Mesenchymal stem cell (in vitro differentiated cells and primary cell): ENCODE measurements around the gene ZCCHC18.
A peak's percentile ranks its signal among the peaks of the same experiment; 100 is the strongest.

ENCODE experiments used
- DNase-seq: peaks from one replicate; pipeline ENCODE4 v3.0.0-alpha.2; 2013
- H2AFZ ChIP-seq: one replicate; pipeline ENCODE4 v1.6.1; 2013; ENCODE audit warnings: low read depth, mild to moderate bottlenecking, control low read depth, inconsistent platforms, low read length, moderate library complexity
- H2AK5ac ChIP-seq: 2 replicates; pipeline ENCODE4 v1.6.1; 2013; ENCODE audit warnings: low read length, moderate library complexity, mild to moderate bottlenecking, inconsistent platforms; ENCODE audit not compliant: severe bottlenecking
- H2BK120ac ChIP-seq: one replicate; pipeline ENCODE4 v1.6.1; 2013; ENCODE audit warnings: low read depth, mild to moderate bottlenecking, inconsistent platforms, low read length, moderate library complexity
- H2BK12ac ChIP-seq, 2 experiments: one replicate each; pipeline ENCODE4 v1.6.1; 2013; ENCODE audit warnings: inconsistent platforms in 2 of 2, low read length in 2 of 2, mild to moderate bottlenecking in 2 of 2, moderate library complexity in 2 of 2, control low read depth in 1 of 2
- H2BK15ac ChIP-seq: one replicate; pipeline ENCODE4 v1.6.1; 2013; ENCODE audit warnings: mild to moderate bottlenecking, low read depth, inconsistent platforms; ENCODE audit not compliant: poor library complexity, severe bottlenecking
- H2BK5ac ChIP-seq: 2 replicates; pipeline ENCODE4 v1.6.1; 2013; ENCODE audit warnings: low read depth, mild to moderate bottlenecking, low read length, control low read depth, inconsistent platforms; ENCODE audit not compliant: poor library complexity, severe bottlenecking
- H3K14ac ChIP-seq, 2 experiments: one replicate each; pipeline ENCODE4 v1.6.1; 2013; ENCODE audit warnings: inconsistent platforms in 2 of 2, low read length in 2 of 2, control low read depth in 1 of 2, mild to moderate bottlenecking in 1 of 2, moderate library complexity in 1 of 2
- H3K18ac ChIP-seq, 2 experiments: one replicate each; pipeline ENCODE4 v1.6.1; 2013; ENCODE audit warnings: inconsistent platforms in 2 of 2, low read length in 2 of 2, control low read depth in 1 of 2, low read depth in 1 of 2, mild to moderate bottlenecking in 1 of 2
- H3K23ac ChIP-seq, 2 experiments: one replicate each; pipeline ENCODE4 v1.6.1; 2013; ENCODE audit warnings: inconsistent platforms in 2 of 2, low read length in 2 of 2, mild to moderate bottlenecking in 2 of 2, moderate library complexity in 2 of 2, control low read depth in 1 of 2
- H3K27ac ChIP-seq: 2 replicates; pipeline ENCODE4 v1.5.1; 2013; ENCODE audit warnings: mild to moderate bottlenecking, moderate library complexity, low read length, control low read depth, inconsistent platforms; ENCODE audit not compliant: poor library complexity, severe bottlenecking
- H3K27me3 ChIP-seq, 2 experiments: 2 replicates each; pipeline versions ENCODE4 v1.6.1 to v1.7.0; 2013; ENCODE audit warnings: low read length in 2 of 2, mild to moderate bottlenecking in 2 of 2, moderate library complexity in 2 of 2, control low read depth in 1 of 2, inconsistent platforms in 1 of 2; ENCODE audit not compliant: control insufficient read depth in 1 of 2, insufficient read depth in 1 of 2
- H3K36me3 ChIP-seq, 2 experiments: 2 replicates each; pipeline versions ENCODE4 v1.6.1 to v1.7.0; 2013; ENCODE audit warnings: low read length in 2 of 2, control low read depth in 1 of 2, inconsistent platforms in 1 of 2, low read depth in 1 of 2, mild to moderate bottlenecking in 1 of 2; ENCODE audit not compliant: insufficient read depth in 2 of 2, control insufficient read depth in 1 of 2
- H3K4ac ChIP-seq, 2 experiments: one replicate each; pipeline ENCODE4 v1.6.1; 2013; ENCODE audit warnings: inconsistent platforms in 2 of 2, low read length in 2 of 2, mild to moderate bottlenecking in 2 of 2, moderate library complexity in 2 of 2, control low read depth in 1 of 2, low read depth in 1 of 2
- H3K4me1 ChIP-seq: 2 replicates; pipeline ENCODE4 v1.6.1; 2013; ENCODE audit warnings: low read depth, low read length, control low read depth; ENCODE audit not compliant: control insufficient read depth, insufficient read depth
- H3K4me2 ChIP-seq: 2 replicates; pipeline ENCODE4 v1.6.1; 2013; ENCODE audit warnings: low read length, mild to moderate bottlenecking, inconsistent platforms; ENCODE audit not compliant: poor library complexity, severe bottlenecking
- H3K4me3 ChIP-seq, 2 experiments: 2 replicates each; pipeline versions ENCODE4 v1.5.1 to v1.7.0; 2013; ENCODE audit warnings: low read length in 2 of 2, mild to moderate bottlenecking in 2 of 2, control low read depth in 1 of 2, low read depth in 1 of 2; ENCODE audit not compliant: insufficient read depth in 1 of 2
- H3K79me1 ChIP-seq: replicated peaks from 2 replicates; pipeline ENCODE4 v1.6.1; 2013; ENCODE audit warnings: mild to moderate bottlenecking, control low read depth, low read length, inconsistent platforms; ENCODE audit not compliant: poor library complexity, severe bottlenecking
- H3K9ac ChIP-seq: 2 replicates; pipeline ENCODE4 v1.7.0; 2013; ENCODE audit warnings: mild to moderate bottlenecking, low read length, moderate library complexity
- H3K9me3 ChIP-seq: 2 replicates; pipeline ENCODE4 v1.7.0; 2013; ENCODE audit warnings: mild to moderate bottlenecking, low read length; ENCODE audit not compliant: control insufficient read depth
- H4K8ac ChIP-seq: one replicate; pipeline ENCODE4 v1.6.1; 2013; ENCODE audit warnings: inconsistent platforms, mild to moderate bottlenecking, low read length, moderate library complexity
- H4K91ac ChIP-seq: one replicate; pipeline ENCODE4 v1.6.1; 2013; ENCODE audit warnings: mild to moderate bottlenecking, low read length, inconsistent platforms
- WGBS: methylation state at CpG from one replicate; pipeline ENCODE4 v1.1.7; 2013; ENCODE audit warnings: mixed read lengths; 5-methylcytosine and 5-hydroxymethylcytosine counted together

The ZCCHC18 gene

GRCh38 chrX:104141087-104141760 lies 28.9 kb downstream of the ZCCHC18 start:
- Histone ChIP-seq H3K14ac (no peak overlapping the region), H2BK120ac (no peak overlapping the region), H3K9me3 (peaks cover 3% of the 10 kb centered on the region), H3K18ac (no peak overlapping the region), H2AK5ac (no peak overlapping the region), H3K36me3 (no peaks in the 10 kb centered on the region), H3K79me1 (peaks cover 12% of the 10 kb centered on the region), H4K8ac (no peak overlapping the region), H2BK5ac (no peak overlapping the region), H3K4me1 (no peaks in the 10 kb centered on the region), H3K9ac (no peak overlapping the region), H3K4me3 (no peak overlapping the region), H2BK12ac (no peak overlapping the region), H3K4ac (no peak overlapping the region), H3K27me3 (peaks cover 0 to 6% of the 10 kb centered on the region in 2 experiments), H4K91ac (no peak overlapping the region), H3K4me2 (no peak overlapping the region), H3K23ac (no peak overlapping the region), H3K27ac (no peak overlapping the region), H2AFZ (no peak overlapping the region), H2BK15ac (no peak overlapping the region)
- DNase-seq, result no peak
- WGBS, result 99% methylated on average over 8 of the region's 8 CpGs

GRCh38 chrX:104151037-104151436 lies 38.7 kb downstream of the ZCCHC18 start:
- no peak overlapping the region for H3K4ac ChIP-seq
- H3K27me3 ChIP-seq, result peaks cover 0 to 2% of the 10 kb centered on the region in 2 experiments
- no peak overlapping the region for H2BK5ac ChIP-seq

GRCh38 chrX:104156630-104157529 lies 44.6 kb downstream of the ZCCHC18 start, which contains the start of gene SLC25A53:
Gene SLC25A53, minus strand, starts transcription at chrX:104157009. Its CDS starts 51,752 bp downstream, at chrX:104105257.
- Histone ChIP-seq H4K8ac (peak within 1 kb of the TSS; percentile 95), H4K91ac (peak within 1 kb of the TSS; percentile 97), H2BK5ac (peak within 1 kb of the TSS; percentile 10), H3K27ac (peak within 1 kb of the TSS; percentile 94), H3K23ac (no peak within 1 kb of the TSS), H3K9ac (peak within 1 kb of the TSS; percentile 95), H2BK15ac (no peak within 1 kb of the TSS), H3K4ac (peak within 1 kb of the TSS in 1 of 2 experiments; percentile 96), H2BK12ac (no peak within 1 kb of the TSS), H3K4me1 (no peaks in the 10 kb centered on the region), H2AK5ac (no peak within 1 kb of the TSS), H3K4me2 (peak within 1 kb of the TSS; percentile 65), H2AFZ (no peak within 1 kb of the TSS), H2BK120ac (peak within 1 kb of the TSS; percentile 29), H3K4me3 (peak within 1 kb of the TSS; percentile 71 to 92), H3K14ac (no peak within 1 kb of the TSS), H3K18ac (peak within 1 kb of the TSS; percentile 56 to 97), H3K79me1 (peaks cover 4% of the 10 kb centered on the region), H3K27me3 (peaks cover 0 to 11% of the 10 kb centered on the region in 2 experiments), H3K36me3 (no peaks in the 10 kb centered on the region), H3K9me3 (no peaks in the 10 kb centered on the region)
- DNase-seq, result peak; percentile 85
- under 1% methylated on average over 40 of the region's 44 CpGs for WGBS

More at GRCh38 chrX:104151037-104151436, 38.7 kb downstream of the ZCCHC18 start:
- no peak overlapping the region for H2AK5ac ChIP-seq
- no peaks in the 10 kb centered on the region for H3K36me3 ChIP-seq
- no peak overlapping the region for H3K9ac ChIP-seq
- WGBS, result 50% methylated on average over 1 of the region's 1 CpG
- peaks cover 7% of the 10 kb centered on the region for H3K79me1 ChIP-seq
- H2BK12ac ChIP-seq, result no peak overlapping the region
- H3K14ac ChIP-seq, result no peak overlapping the region
- H2BK15ac ChIP-seq, result no peak overlapping the region
- H2BK120ac ChIP-seq, result no peak overlapping the region
- no peak overlapping the region for H4K8ac ChIP-seq
- H3K23ac ChIP-seq, result no peak overlapping the region
- no peaks in the 10 kb centered on the region for H3K9me3 ChIP-seq
- no peak for DNase-seq
- no peak overlapping the region for H2AFZ ChIP-seq
- H3K4me1 ChIP-seq, result no peaks in the 10 kb centered on the region
- no peak overlapping the region for H3K18ac ChIP-seq
- H3K4me3 ChIP-seq, result no peak overlapping the region
- no peak overlapping the region for H3K4me2 ChIP-seq
- no peak overlapping the region for H4K91ac ChIP-seq
- H3K27ac ChIP-seq, result no peak overlapping the region
